C1 segment of cervical spinal cord (tissue), 14 donors: Measurements from ENCODE around the gene KCNK2.

Experiments
- DNase-seq, 14 donors: peaks; one replicate each; lab custom pipeline; 2025; lab: John Stamatoyannopoulos, UW

The KCNK2 gene

GRCh38 chr1:215095524-215095923, 13.0 kb downstream of the KCNK2 start:
- DNase-seq = no peak

GRCh38 chr1:215101511-215101910, 19.0 kb downstream of the KCNK2 start:
- no peak for DNase-seq

- DNase-seq = no peak
Observed at GRCh38 chr1:215104283-215104682, 21.7 kb downstream of the KCNK2 start.

- DNase-seq = no peak
Observed at GRCh38 chr1:215106067-215106466, 23.5 kb downstream of the KCNK2 start.

GRCh38 chr1:215109171-215109570, 26.6 kb downstream of the KCNK2 start:
- no peak for DNase-seq

- DNase-seq = no peak
Observed at GRCh38 chr1:215111916-215112315, 29.4 kb downstream of the KCNK2 start.

GRCh38 chr1:215113776-215114153, 31.2 kb downstream of the KCNK2 start:
- DNase-seq = no peak

GRCh38 chr1:215114154-215114933, 31.8 kb downstream of the KCNK2 start:
- DNase-seq = no peak

GRCh38 chr1:215115760-215116159, 33.2 kb downstream of the KCNK2 start:
- no peak for DNase-seq

GRCh38 chr1:215118081-215118480, 35.5 kb downstream of the KCNK2 start:
- no peak for DNase-seq

GRCh38 chr1:215119056-215119455, 36.5 kb downstream of the KCNK2 start:
- DNase-seq = no peak

GRCh38 chr1:215119719-215120365, 37.3 kb downstream of the KCNK2 start:
- DNase-seq = no peak

GRCh38 chr1:215128504-215128903, 46.0 kb downstream of the KCNK2 start:
- DNase-seq = no peak

GRCh38 chr1:215131291-215131690, 48.8 kb downstream of the KCNK2 start:
- no peak for DNase-seq

- DNase-seq = no peak
Observed at GRCh38 chr1:215132156-215132555, 49.6 kb downstream of the KCNK2 start.

GRCh38 chr1:215133532-215133931, 51.0 kb downstream of the KCNK2 start:
- no peak for DNase-seq

GRCh38 chr1:215137985-215138384, 55.4 kb downstream of the KCNK2 start:
- DNase-seq = no peak

- no peak for DNase-seq
Observed at GRCh38 chr1:215140135-215140534, 57.6 kb downstream of the KCNK2 start.

- no peak for DNase-seq
Observed at GRCh38 chr1:215141460-215141859, 58.9 kb downstream of the KCNK2 start.

GRCh38 chr1:215143497-215143896, 61.0 kb downstream of the KCNK2 start:
- DNase-seq = no peak

GRCh38 chr1:215146240-215146975, 63.9 kb downstream of the KCNK2 start:
- DNase-seq = no peak

GRCh38 chr1:215147024-215147423, 64.5 kb downstream of the KCNK2 start:
- no peak for DNase-seq
